ENCODE data around the gene WDTC1. TPM values are rescaled to one million over a fixed set of nuclear protein-coding genes. Genes with fewer than 3 reads are reported as not detected.

WDTC1 gene
- total RNA-seq, 1 experiment from 2014 or later, result 20.1 TPM

DNA sequence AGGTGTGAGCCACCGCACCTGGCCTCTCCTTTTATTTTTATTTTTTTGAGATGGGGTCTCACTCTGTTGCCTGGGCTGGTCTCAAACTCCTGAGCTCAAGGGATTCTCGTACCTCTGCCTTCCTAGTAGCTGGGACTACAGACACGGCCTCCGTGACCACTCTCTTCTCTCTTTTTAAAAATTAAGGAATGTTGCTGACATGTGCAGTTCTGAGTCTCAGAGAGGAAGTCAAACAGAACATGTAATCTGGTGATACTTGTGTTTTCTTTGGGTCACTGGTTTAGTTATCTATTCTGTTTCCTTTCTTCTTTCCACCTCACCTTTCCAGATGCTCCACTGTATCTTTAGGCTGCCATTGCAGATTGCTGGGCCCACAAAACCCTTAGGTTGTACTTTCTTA lies 2.7 kb downstream of the WDTC1 start:
- ATAC-seq (no peak), DNase-seq (ENCODE audit: low spot score) (no peak)
- Mint-ChIP-seq H3K9me3 (no peaks in the 10 kb centered on the region), H3K36me3 (no peaks in the 10 kb centered on the region), H3K27me3 (ENCODE audit: low read depth) (peaks cover 12% of the 10 kb centered on the region), H3K27ac (no peak overlapping the region), H3K4me1 (peaks cover 11% of the 10 kb centered on the region), H3K4me3 (no peak overlapping the region)
- CTCF ChIA-PET, result no interaction called here
- POLR2A ChIA-PET, result no interaction called here
- TF ChIP-seq, protein P1, sequence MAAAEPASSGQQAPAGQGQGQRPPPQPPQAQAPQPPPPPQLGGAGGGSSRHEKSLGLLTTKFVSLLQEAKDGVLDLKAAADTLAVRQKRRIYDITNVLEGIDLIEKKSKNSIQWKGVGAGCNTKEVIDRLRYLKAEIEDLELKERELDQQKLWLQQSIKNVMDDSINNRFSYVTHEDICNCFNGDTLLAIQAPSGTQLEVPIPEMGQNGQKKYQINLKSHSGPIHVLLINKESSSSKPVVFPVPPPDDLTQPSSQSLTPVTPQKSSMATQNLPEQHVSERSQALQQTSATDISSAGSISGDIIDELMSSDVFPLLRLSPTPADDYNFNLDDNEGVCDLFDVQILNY (CRISPR knock-in tag; IDR thresholded peaks at IDR 0.05), result no peak
- TF ChIP-seq TEAD4 (CRISPR knock-in tag; IDR thresholded peaks at IDR 0.05), result no peak
- TF ChIP-seq, protein P2, sequence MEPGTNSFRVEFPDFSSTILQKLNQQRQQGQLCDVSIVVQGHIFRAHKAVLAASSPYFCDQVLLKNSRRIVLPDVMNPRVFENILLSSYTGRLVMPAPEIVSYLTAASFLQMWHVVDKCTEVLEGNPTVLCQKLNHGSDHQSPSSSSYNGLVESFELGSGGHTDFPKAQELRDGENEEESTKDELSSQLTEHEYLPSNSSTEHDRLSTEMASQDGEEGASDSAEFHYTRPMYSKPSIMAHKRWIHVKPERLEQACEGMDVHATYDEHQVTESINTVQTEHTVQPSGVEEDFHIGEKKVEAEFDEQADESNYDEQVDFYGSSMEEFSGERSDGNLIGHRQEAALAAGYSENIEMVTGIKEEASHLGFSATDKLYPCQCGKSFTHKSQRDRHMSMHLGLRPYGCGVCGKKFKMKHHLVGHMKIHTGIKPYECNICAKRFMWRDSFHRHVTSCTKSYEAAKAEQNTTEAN (CRISPR knock-in tag; IDR thresholded peaks at IDR 0.05), result no peak
- no peak for TF ChIP-seq NFYB (CRISPR knock-in tag; conservative IDR thresholded peaks at IDR 0.05; ENCODE audit: low read depth)
- TF ChIP-seq, protein P3, sequence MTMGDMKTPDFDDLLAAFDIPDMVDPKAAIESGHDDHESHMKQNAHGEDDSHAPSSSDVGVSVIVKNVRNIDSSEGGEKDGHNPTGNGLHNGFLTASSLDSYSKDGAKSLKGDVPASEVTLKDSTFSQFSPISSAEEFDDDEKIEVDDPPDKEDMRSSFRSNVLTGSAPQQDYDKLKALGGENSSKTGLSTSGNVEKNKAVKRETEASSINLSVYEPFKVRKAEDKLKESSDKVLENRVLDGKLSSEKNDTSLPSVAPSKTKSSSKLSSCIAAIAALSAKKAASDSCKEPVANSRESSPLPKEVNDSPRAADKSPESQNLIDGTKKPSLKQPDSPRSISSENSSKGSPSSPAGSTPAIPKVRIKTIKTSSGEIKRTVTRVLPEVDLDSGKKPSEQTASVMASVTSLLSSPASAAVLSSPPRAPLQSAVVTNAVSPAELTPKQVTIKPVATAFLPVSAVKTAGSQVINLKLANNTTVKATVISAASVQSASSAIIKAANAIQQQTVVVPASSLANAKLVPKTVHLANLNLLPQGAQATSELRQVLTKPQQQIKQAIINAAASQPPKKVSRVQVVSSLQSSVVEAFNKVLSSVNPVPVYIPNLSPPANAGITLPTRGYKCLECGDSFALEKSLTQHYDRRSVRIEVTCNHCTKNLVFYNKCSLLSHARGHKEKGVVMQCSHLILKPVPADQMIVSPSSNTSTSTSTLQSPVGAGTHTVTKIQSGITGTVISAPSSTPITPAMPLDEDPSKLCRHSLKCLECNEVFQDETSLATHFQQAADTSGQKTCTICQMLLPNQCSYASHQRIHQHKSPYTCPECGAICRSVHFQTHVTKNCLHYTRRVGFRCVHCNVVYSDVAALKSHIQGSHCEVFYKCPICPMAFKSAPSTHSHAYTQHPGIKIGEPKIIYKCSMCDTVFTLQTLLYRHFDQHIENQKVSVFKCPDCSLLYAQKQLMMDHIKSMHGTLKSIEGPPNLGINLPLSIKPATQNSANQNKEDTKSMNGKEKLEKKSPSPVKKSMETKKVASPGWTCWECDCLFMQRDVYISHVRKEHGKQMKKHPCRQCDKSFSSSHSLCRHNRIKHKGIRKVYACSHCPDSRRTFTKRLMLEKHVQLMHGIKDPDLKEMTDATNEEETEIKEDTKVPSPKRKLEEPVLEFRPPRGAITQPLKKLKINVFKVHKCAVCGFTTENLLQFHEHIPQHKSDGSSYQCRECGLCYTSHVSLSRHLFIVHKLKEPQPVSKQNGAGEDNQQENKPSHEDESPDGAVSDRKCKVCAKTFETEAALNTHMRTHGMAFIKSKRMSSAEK (CRISPR knock-in tag; IDR thresholded peaks at IDR 0.05; ENCODE audit: borderline replicate concordance), result no peak
- no peak for TF ChIP-seq EMX1 (CRISPR knock-in tag; IDR thresholded peaks at IDR 0.05)
- TF ChIP-seq RELA (CRISPR knock-in tag; IDR thresholded peaks at IDR 0.05; ENCODE audit: borderline replicate concordance), result no peak
- TF ChIP-seq, protein P4, sequence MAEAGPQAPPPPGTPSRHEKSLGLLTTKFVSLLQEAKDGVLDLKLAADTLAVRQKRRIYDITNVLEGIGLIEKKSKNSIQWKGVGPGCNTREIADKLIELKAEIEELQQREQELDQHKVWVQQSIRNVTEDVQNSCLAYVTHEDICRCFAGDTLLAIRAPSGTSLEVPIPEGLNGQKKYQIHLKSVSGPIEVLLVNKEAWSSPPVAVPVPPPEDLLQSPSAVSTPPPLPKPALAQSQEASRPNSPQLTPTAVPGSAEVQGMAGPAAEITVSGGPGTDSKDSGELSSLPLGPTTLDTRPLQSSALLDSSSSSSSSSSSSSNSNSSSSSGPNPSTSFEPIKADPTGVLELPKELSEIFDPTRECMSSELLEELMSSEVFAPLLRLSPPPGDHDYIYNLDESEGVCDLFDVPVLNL (CRISPR knock-in tag; IDR thresholded peaks at IDR 0.05; ENCODE audit: borderline replicate concordance, low read depth), result no peak
- TF ChIP-seq, protein P5, sequence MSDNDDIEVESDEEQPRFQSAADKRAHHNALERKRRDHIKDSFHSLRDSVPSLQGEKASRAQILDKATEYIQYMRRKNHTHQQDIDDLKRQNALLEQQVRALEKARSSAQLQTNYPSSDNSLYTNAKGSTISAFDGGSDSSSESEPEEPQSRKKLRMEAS (CRISPR knock-in tag; IDR thresholded peaks at IDR 0.05), result no peak
- TF ChIP-seq ZNF396 (CRISPR knock-in tag; IDR thresholded peaks at IDR 0.05; ENCODE audit: borderline replicate concordance), result no peak
- TF ChIP-seq, protein P6, sequence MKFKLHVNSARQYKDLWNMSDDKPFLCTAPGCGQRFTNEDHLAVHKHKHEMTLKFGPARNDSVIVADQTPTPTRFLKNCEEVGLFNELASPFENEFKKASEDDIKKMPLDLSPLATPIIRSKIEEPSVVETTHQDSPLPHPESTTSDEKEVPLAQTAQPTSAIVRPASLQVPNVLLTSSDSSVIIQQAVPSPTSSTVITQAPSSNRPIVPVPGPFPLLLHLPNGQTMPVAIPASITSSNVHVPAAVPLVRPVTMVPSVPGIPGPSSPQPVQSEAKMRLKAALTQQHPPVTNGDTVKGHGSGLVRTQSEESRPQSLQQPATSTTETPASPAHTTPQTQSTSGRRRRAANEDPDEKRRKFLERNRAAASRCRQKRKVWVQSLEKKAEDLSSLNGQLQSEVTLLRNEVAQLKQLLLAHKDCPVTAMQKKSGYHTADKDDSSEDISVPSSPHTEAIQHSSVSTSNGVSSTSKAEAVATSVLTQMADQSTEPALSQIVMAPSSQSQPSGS (CRISPR knock-in tag; IDR thresholded peaks at IDR 0.05; ENCODE audit: borderline replicate concordance, low read depth), result no peak
- no peak for TF ChIP-seq JUN (CRISPR knock-in tag; IDR thresholded peaks at IDR 0.05)
- TF ChIP-seq NR1H2 (CRISPR knock-in tag; IDR thresholded peaks at IDR 0.05), result no peak
- no peak for TF ChIP-seq ELF4 (CRISPR knock-in tag; IDR thresholded peaks at IDR 0.05; ENCODE audit: low read depth)
- TF ChIP-seq NFATC4 (CRISPR knock-in tag; IDR thresholded peaks at IDR 0.05), result no peak
- TF ChIP-seq, protein P7, sequence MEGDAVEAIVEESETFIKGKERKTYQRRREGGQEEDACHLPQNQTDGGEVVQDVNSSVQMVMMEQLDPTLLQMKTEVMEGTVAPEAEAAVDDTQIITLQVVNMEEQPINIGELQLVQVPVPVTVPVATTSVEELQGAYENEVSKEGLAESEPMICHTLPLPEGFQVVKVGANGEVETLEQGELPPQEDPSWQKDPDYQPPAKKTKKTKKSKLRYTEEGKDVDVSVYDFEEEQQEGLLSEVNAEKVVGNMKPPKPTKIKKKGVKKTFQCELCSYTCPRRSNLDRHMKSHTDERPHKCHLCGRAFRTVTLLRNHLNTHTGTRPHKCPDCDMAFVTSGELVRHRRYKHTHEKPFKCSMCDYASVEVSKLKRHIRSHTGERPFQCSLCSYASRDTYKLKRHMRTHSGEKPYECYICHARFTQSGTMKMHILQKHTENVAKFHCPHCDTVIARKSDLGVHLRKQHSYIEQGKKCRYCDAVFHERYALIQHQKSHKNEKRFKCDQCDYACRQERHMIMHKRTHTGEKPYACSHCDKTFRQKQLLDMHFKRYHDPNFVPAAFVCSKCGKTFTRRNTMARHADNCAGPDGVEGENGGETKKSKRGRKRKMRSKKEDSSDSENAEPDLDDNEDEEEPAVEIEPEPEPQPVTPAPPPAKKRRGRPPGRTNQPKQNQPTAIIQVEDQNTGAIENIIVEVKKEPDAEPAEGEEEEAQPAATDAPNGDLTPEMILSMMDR (IDR thresholded peaks at IDR 0.05), result no peak
